Smooth muscle cell (in vitro differentiated cells): ENCODE data around the gene LVRN. TPM values are rescaled to one million over a fixed set of nuclear protein-coding genes. Genes with fewer than 3 reads are reported as not detected.

Source experiments
- DNase-seq: peaks from one replicate; lab custom pipeline; 2025; ENCODE audit not compliant: unreplicated experiment; lab: John Stamatoyannopoulos, UW
- H2AFZ ChIP-seq: fragments of 200-600 bp; sonication (generic); 2 replicates; pipeline ENCODE4 v1.6.0; 2016; ENCODE audit warnings: antibody characterized with exemption, low read depth, mild to moderate bottlenecking
- H3F3A ChIP-seq: fragments of 200-600 bp; sonication (generic); 2 replicates; pipeline ENCODE4 v1.6.0; 2017; ENCODE audit warnings: antibody characterized with exemption, low read depth
- H3K27ac ChIP-seq: fragments of 200-600 bp; sonication (generic); 2 replicates; pipeline ENCODE4 v1.5.1; 2016; ENCODE audit warnings: low read depth, mild to moderate bottlenecking
- H3K27me3 ChIP-seq: fragments of 200-600 bp; sonication (generic); 2 replicates; pipeline ENCODE4 v1.6.1; 2016; ENCODE audit warnings: low read depth, mild to moderate bottlenecking
- H3K36me3 ChIP-seq: fragments of 200-600 bp; sonication (generic); 2 replicates; pipeline ENCODE4 v1.5.1; 2016; ENCODE audit warnings: low read depth
- H3K4me1 ChIP-seq: fragments of 200-600 bp; sonication (generic); 2 replicates; pipeline ENCODE4 v1.5.1; 2016; ENCODE audit warnings: low read depth
- H3K4me2 ChIP-seq: fragments of 200-600 bp; sonication (generic); 2 replicates; pipeline ENCODE4 v1.6.0; 2016; ENCODE audit warnings: mild to moderate bottlenecking
- H3K4me3 ChIP-seq: fragments of 200-600 bp; sonication (generic); 2 replicates; pipeline ENCODE4 v1.5.1; 2016; ENCODE audit warnings: mild to moderate bottlenecking
- H3K79me2 ChIP-seq: fragments of 200-600 bp; sonication (generic); 2 replicates; pipeline ENCODE4 v1.6.0; 2016; ENCODE audit warnings: low read depth, mild to moderate bottlenecking
- H3K9ac ChIP-seq: fragments of 200-600 bp; sonication (generic); 2 replicates; pipeline ENCODE4 v1.6.0; 2016; ENCODE audit warnings: low read depth
- H3K9me3 ChIP-seq: fragments of 200-600 bp; sonication (generic); replicated peaks from 2 replicates; pipeline ENCODE4 v1.5.1; 2016; ENCODE audit warnings: low read depth
- H4K20me1 ChIP-seq: fragments of 200-600 bp; sonication (generic); 2 replicates; pipeline ENCODE4 v1.6.0; 2016; ENCODE audit warnings: low read depth
- CTCF ChIP-seq: fragments of 200-600 bp; sonication (generic); IDR thresholded peaks from 2 replicates; pipeline ENCODE4 v1.5.1; 2017; ENCODE audit warnings: borderline replicate concordance, mild to moderate bottlenecking, antibody characterized with exemption; ENCODE audit not compliant: insufficient read depth, poor library complexity, severe bottlenecking
- WGBS: methylation state at CpG from one replicate; pipeline ENCODE4 v1.1.7; 2016; ENCODE audit warnings: low lambda C conversion rate; 5-methylcytosine and 5-hydroxymethylcytosine counted together
- polyA plus RNA-seq: library from polyadenylated mRNA; unstranded; fragments of >200 nt; fragmentation: Nextera tagmentation; extraction: Ambion mirVana; gene quantifications from 2 replicates; pipeline ENCODE4 v1.2.1, GENCODE V29; 2016
- total RNA-seq: library from RNA; depleted of rRNA; stranded (reverse); fragments of >200 nt; gene quantifications from 2 replicates; pipeline ENCODE4 v1.2.3, GENCODE V29; 2014

LVRN gene
- total and polyA plus RNA-seq, 2 experiments from 2014 or later, result 0.72 to 0.87 TPM

GRCh38 chr5:115985802-115986757 lies 23.8 kb downstream of the LVRN start:
- WGBS, result 90% methylated on average over 10 of the region's 10 CpGs
- no peaks in the 10 kb centered on the region for H3K27me3 ChIP-seq
- TF ChIP-seq CTCF, result no peak
- no peak for DNase-seq
- no peaks in the 10 kb centered on the region for H3F3A ChIP-seq
- no peak overlapping the region for H3K27ac ChIP-seq
- H2AFZ ChIP-seq, result no peak overlapping the region
- no peak overlapping the region for H3K9ac ChIP-seq
- H3K9me3 ChIP-seq, result no peaks in the 10 kb centered on the region
- H3K79me2 ChIP-seq, result no peaks in the 10 kb centered on the region
- H3K4me1 ChIP-seq, result no peaks in the 10 kb centered on the region
- H3K4me3 ChIP-seq, result no peak overlapping the region
- no peak overlapping the region for H3K4me2 ChIP-seq
- H3K36me3 ChIP-seq, result no peaks in the 10 kb centered on the region
- no peaks in the 10 kb centered on the region for H4K20me1 ChIP-seq

- H3K4me3 ChIP-seq, result no peak overlapping the region
- no peak for TF ChIP-seq CTCF
- H3K79me2 ChIP-seq, result no peaks in the 10 kb centered on the region
- H3K4me1 ChIP-seq, result no peaks in the 10 kb centered on the region
- H3K9ac ChIP-seq, result no peak overlapping the region
- H3K27me3 ChIP-seq, result peaks cover 4% of the 10 kb centered on the region
- WGBS, result 95% methylated on average over 2 of the region's 2 CpGs
- H3K36me3 ChIP-seq, result no peaks in the 10 kb centered on the region
- H3K4me2 ChIP-seq, result no peak overlapping the region
- H3F3A ChIP-seq, result no peaks in the 10 kb centered on the region
- no peak for DNase-seq
- H4K20me1 ChIP-seq, result no peaks in the 10 kb centered on the region
- H3K9me3 ChIP-seq, result no peaks in the 10 kb centered on the region
- H2AFZ ChIP-seq, result no peak overlapping the region
- H3K27ac ChIP-seq, result no peak overlapping the region
Measured at GRCh38 chr5:115988002-115988401, 25.7 kb downstream of the LVRN start.

GRCh38 chr5:115992848-115993350 lies 30.6 kb downstream of the LVRN start:
- no peaks in the 10 kb centered on the region for H3K4me1 ChIP-seq
- no peak overlapping the region for H3K27ac ChIP-seq
- no peak overlapping the region for H3K9ac ChIP-seq
- H3F3A ChIP-seq, result no peaks in the 10 kb centered on the region
- no peak overlapping the region for H3K4me2 ChIP-seq
- H3K27me3 ChIP-seq, result peaks cover 9% of the 10 kb centered on the region
- 88% methylated on average over 5 of the region's 5 CpGs for WGBS
- H3K36me3 ChIP-seq, result no peaks in the 10 kb centered on the region
- TF ChIP-seq CTCF, result no peak
- H4K20me1 ChIP-seq, result no peaks in the 10 kb centered on the region
- H3K79me2 ChIP-seq, result no peaks in the 10 kb centered on the region
- no peak overlapping the region for H2AFZ ChIP-seq
- H3K9me3 ChIP-seq, result no peaks in the 10 kb centered on the region
- H3K4me3 ChIP-seq, result no peak overlapping the region
- no peak for DNase-seq
